ENCODE data around the gene PRKG1. TPM values are rescaled to one million over a fixed set of nuclear protein-coding genes. Genes with fewer than 3 reads are reported as not detected.

The PRKG1 gene
- total and polyA plus RNA-seq, 7 experiments from 2014 or later, result 0.19 TPM; not detected in 6

DNA sequence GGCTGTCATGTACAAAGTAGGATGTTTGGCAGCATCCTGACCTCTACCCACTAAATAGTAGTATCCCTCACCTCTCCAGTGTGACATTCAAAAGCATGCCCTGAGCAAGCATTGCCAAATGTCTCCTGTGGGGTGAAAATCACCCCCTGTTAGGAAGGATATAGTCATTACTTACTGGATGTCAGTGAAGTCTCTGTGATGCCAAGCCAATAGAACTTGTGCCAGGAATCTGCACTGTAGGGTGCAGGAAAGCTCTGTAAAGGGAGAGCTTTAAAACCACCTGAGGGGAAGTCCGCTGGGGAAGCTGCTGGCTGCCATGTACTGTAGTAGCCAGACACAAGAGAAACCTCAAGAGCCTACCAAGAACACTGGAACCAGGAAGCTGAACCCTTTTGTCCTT lies 1069.1 kb downstream of the PRKG1 start:
- H3K36me3 ChIP-seq (ENCODE audit: control insufficient read depth in 2 of 3, insufficient read depth in 3 of 3, low read length in 3 of 3), result no peaks in the 10 kb centered on the region
- Mint-ChIP-seq H3K27ac (no peak overlapping the region), H3K36me3 (no peaks in the 10 kb centered on the region), H3K27me3 (peaks cover 0 to 5% (median 0%) of the 10 kb centered on the region in 5 donors), H3K9me3 (peaks cover 0 to 4% (median 0%) of the 10 kb centered on the region in 11 donors), H3K4me3 (no peak overlapping the region), H3K4me1 (no peaks in the 10 kb centered on the region)
- ChIA-PET CTCF (no interaction called here), POLR2A (no interaction called here)
- intact Hi-C loops (cut with micrococcal nuclease), result no loop called here
- no peak overlapping the region for H3K27ac ChIP-seq (ENCODE audit: low read depth, low read length)
- H3K4me3 ChIP-seq (ENCODE audit: low read length), result no peak overlapping the region
- DNase-seq, result no peak
- no peaks in the 10 kb centered on the region for H3K27me3 ChIP-seq (ENCODE audit: control insufficient read depth in 2 of 2, insufficient read depth in 2 of 2, low read length in 2 of 2)
- no peak for ATAC-seq
- no peaks in the 10 kb centered on the region for H3K4me1 ChIP-seq (ENCODE audit: control insufficient read depth in 2 of 2, insufficient read depth in 2 of 2, low read length in 2 of 2)
- no peaks in the 10 kb centered on the region for H3K9me3 ChIP-seq (ENCODE audit: control insufficient read depth in 2 of 3, low read length in 3 of 3)

DNA sequence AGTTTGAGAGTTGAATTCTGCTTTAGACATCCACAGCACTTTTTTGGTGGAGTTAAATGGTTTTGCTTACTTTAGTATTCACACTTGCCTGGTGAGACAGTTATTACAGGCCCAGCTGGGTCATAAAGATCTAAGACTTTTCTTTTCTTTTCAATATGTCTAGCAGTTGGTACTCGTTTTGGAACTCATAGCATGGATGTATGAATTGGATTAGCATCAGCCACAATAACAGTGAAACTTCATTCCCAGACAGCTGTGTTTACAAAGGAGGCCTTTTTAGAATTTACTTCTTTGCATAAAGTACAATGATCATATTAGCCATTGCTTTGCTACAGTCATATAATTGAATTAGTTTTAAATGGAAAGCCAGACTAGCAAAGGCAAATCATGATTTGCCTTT lies 1071.3 kb downstream of the PRKG1 start:
- intact Hi-C loops (cut with micrococcal nuclease), result no loop called here
- H3K36me3 ChIP-seq (ENCODE audit: control insufficient read depth in 2 of 3, insufficient read depth in 3 of 3, low read length in 3 of 3), result no peaks in the 10 kb centered on the region
- H3K4me3 ChIP-seq (ENCODE audit: low read length), result no peak overlapping the region
- DNase-seq, result no peak
- CTCF ChIA-PET, result no interaction called here
- no peaks in the 10 kb centered on the region for H3K9me3 ChIP-seq (ENCODE audit: control insufficient read depth in 2 of 3, low read length in 3 of 3)
- peaks cover 0 to 5% (median 0%) of the 10 kb centered on the region in 5 donors for H3K27me3 Mint-ChIP-seq
- H3K36me3 Mint-ChIP-seq, result no peaks in the 10 kb centered on the region
- no peaks in the 10 kb centered on the region for H3K4me1 ChIP-seq (ENCODE audit: control insufficient read depth in 2 of 2, insufficient read depth in 2 of 2, low read length in 2 of 2)
- no peak overlapping the region for H3K27ac Mint-ChIP-seq
- POLR2A ChIA-PET, result no interaction called here
- no peak for ATAC-seq
- H3K4me3 Mint-ChIP-seq, result no peak overlapping the region
- H3K9me3 Mint-ChIP-seq, result peaks cover 0 to 5% (median 0%) of the 10 kb centered on the region in 11 donors
- H3K27me3 ChIP-seq (ENCODE audit: control insufficient read depth in 2 of 2, insufficient read depth in 2 of 2, low read length in 2 of 2), result no peaks in the 10 kb centered on the region
- no peak overlapping the region for H3K27ac ChIP-seq (ENCODE audit: low read depth, low read length)
- no peaks in the 10 kb centered on the region for H3K4me1 Mint-ChIP-seq

DNA sequence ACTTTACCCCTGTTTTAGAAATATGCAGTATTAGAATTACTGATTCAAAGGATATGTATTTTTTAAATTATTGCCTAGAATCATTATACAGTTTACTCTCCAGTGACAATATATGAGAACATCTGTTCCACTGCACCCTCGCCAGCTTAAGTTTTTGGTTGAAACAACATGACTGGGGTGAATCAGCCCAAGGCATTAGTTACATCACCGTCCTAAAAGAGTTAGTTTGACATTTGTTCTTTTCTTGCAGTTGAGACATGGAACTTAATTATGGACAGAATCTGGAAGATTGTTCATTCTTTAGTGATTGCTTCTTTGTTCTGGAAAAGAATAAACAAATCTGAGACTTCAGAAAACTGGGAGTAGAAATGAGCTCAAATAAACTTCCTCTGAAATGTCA lies 1072.5 kb downstream of the PRKG1 start:
- intact Hi-C loops (cut with micrococcal nuclease), result no loop called here
- Mint-ChIP-seq H3K27me3 (peaks cover 0 to 5% (median 0%) of the 10 kb centered on the region in 5 donors), H3K36me3 (no peaks in the 10 kb centered on the region), H3K9me3 (peaks cover 0 to 5% (median 0%) of the 10 kb centered on the region in 11 donors), H3K4me3 (no peak overlapping the region), H3K27ac (no peak overlapping the region), H3K4me1 (no peaks in the 10 kb centered on the region)
- no peaks in the 10 kb centered on the region for H3K4me1 ChIP-seq (ENCODE audit: control insufficient read depth in 2 of 2, insufficient read depth in 2 of 2, low read length in 2 of 2)
- ChIA-PET CTCF (no interaction called here), POLR2A (no interaction called here)
- no peak for ATAC-seq
- no peaks in the 10 kb centered on the region for H3K9me3 ChIP-seq (ENCODE audit: control insufficient read depth in 2 of 3, low read length in 3 of 3)
- H3K36me3 ChIP-seq (ENCODE audit: control insufficient read depth in 2 of 3, insufficient read depth in 3 of 3, low read length in 3 of 3), result no peaks in the 10 kb centered on the region
- H3K27ac ChIP-seq (ENCODE audit: low read depth, low read length), result no peak overlapping the region
- DNase-seq, result no peak
- no peaks in the 10 kb centered on the region for H3K27me3 ChIP-seq (ENCODE audit: control insufficient read depth in 2 of 2, insufficient read depth in 2 of 2, low read length in 2 of 2)
- no peak overlapping the region for H3K4me3 ChIP-seq (ENCODE audit: low read length)

DNA sequence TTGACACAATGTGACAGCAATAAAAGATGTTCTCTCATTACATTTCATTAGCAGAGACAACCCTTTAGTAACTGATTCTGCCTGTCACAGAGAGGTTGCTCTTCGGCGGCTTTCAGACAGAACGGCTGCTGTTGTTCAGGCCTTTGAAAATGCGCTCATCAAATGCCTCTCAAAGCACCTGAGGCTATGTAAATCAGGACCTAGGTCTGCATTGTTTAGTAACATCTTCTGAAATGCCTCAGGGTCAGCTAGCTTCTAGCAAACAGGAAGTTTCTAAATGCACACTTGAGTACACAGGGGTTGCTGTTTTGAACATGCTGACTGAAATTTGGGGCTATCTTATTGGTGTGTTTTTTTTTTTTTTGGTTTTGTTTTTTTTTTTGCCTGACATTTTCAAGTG lies 1096.5 kb downstream of the PRKG1 start:
- Histone ChIP-seq H3K4me1 (ENCODE audit: control insufficient read depth in 2 of 2, insufficient read depth in 2 of 2, low read length in 2 of 2) (no peaks in the 10 kb centered on the region), H3K27ac (ENCODE audit: low read depth, low read length) (no peak overlapping the region), H3K27me3 (ENCODE audit: control insufficient read depth in 2 of 2, insufficient read depth in 2 of 2, low read length in 2 of 2) (no peaks in the 10 kb centered on the region), H3K36me3 (ENCODE audit: control insufficient read depth in 2 of 3, insufficient read depth in 3 of 3, low read length in 3 of 3) (no peaks in the 10 kb centered on the region), H3K9me3 (ENCODE audit: control insufficient read depth in 2 of 3, low read length in 3 of 3) (no peaks in the 10 kb centered on the region), H3K4me3 (ENCODE audit: low read length) (no peak overlapping the region)
- Mint-ChIP-seq H3K4me3 (no peak overlapping the region), H3K27ac (no peak overlapping the region), H3K36me3 (no peaks in the 10 kb centered on the region), H3K4me1 (no peaks in the 10 kb centered on the region), H3K27me3 (no peaks in the 10 kb centered on the region), H3K9me3 (peaks cover 0 to 10% (median 3%) of the 10 kb centered on the region in 11 donors)
- ATAC-seq (no peak), DNase-seq (no peak)
- intact Hi-C loops (cut with micrococcal nuclease), result no loop called here
- POLR2A ChIA-PET, result no interaction called here
- CTCF ChIA-PET, result no interaction called here

DNA sequence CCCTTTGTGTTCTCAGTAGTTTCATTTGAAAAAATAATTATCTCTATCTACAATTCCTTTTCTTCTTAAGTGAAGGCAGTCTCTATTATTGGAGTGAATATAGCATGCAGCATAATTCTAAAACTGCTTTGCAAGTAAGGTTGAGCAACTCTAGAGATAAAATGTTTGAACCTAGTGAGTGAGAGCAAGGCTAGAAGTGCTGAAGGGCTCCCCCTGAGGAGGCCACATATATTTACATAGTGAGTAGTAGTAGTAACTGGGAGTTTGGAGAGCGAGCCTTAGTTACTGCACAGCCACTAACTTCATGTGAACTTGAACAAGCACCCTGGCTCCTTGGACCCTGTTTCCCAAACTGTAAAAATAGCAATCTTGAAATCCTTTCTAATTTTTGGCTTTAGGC lies 1098.3 kb downstream of the PRKG1 start:
- CTCF ChIA-PET, result no interaction called here
- intact Hi-C loops (cut with micrococcal nuclease), result no loop called here
- Mint-ChIP-seq H3K4me1 (no peaks in the 10 kb centered on the region), H3K9me3 (peaks cover 0 to 14% (median 4%) of the 10 kb centered on the region in 11 donors), H3K27ac (no peak overlapping the region), H3K36me3 (no peaks in the 10 kb centered on the region), H3K27me3 (no peaks in the 10 kb centered on the region), H3K4me3 (no peak overlapping the region)
- no peak overlapping the region for H3K27ac ChIP-seq (ENCODE audit: low read depth, low read length)
- no peak overlapping the region for H3K4me3 ChIP-seq (ENCODE audit: low read length)
- no peaks in the 10 kb centered on the region for H3K27me3 ChIP-seq (ENCODE audit: control insufficient read depth in 2 of 2, insufficient read depth in 2 of 2, low read length in 2 of 2)
- H3K36me3 ChIP-seq (ENCODE audit: control insufficient read depth in 2 of 3, insufficient read depth in 3 of 3, low read length in 3 of 3), result no peaks in the 10 kb centered on the region
- ATAC-seq (no peak), DNase-seq (no peak)
- no peaks in the 10 kb centered on the region for H3K4me1 ChIP-seq (ENCODE audit: control insufficient read depth in 2 of 2, insufficient read depth in 2 of 2, low read length in 2 of 2)
- no peaks in the 10 kb centered on the region for H3K9me3 ChIP-seq (ENCODE audit: control insufficient read depth in 2 of 3, low read length in 3 of 3)
- POLR2A ChIA-PET, result no interaction called here

DNA sequence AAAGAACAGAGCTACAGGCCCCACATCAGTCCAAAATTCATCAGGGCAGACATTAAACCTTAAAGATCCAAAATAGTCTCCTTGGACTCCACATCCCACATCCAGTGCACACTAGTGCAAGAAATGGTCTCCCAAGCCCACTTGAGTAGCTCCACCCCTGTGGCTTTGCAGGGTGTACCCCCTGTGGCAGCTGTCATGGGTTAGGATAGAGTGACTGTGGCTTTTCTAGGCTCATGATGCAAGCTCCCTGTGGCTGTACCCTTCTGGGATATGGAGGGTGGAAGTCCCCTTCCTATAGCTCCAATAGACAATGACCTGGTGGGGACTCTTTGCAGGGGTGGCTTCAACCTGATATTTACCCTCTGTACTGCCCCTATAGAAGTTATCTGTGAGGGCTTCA lies 1111.0 kb downstream of the PRKG1 start:
- no peaks in the 10 kb centered on the region for H3K36me3 ChIP-seq (ENCODE audit: control insufficient read depth in 2 of 3, insufficient read depth in 3 of 3, low read length in 3 of 3)
- peaks cover 0 to 7% (median 3%) of the 10 kb centered on the region in 11 donors for H3K9me3 Mint-ChIP-seq
- H3K27ac Mint-ChIP-seq, result no peak overlapping the region
- ATAC-seq (no peak), DNase-seq (no peak)
- no peak overlapping the region for H3K4me3 ChIP-seq (ENCODE audit: low read length)
- no peak overlapping the region for H3K27ac ChIP-seq (ENCODE audit: low read depth, low read length)
- no peaks in the 10 kb centered on the region for H3K4me1 ChIP-seq (ENCODE audit: control insufficient read depth in 2 of 2, insufficient read depth in 2 of 2, low read length in 2 of 2)
- intact Hi-C loops (cut with micrococcal nuclease), result no loop called here
- H3K9me3 ChIP-seq (ENCODE audit: control insufficient read depth in 2 of 3, low read length in 3 of 3), result no peaks in the 10 kb centered on the region
- no peaks in the 10 kb centered on the region for H3K27me3 ChIP-seq (ENCODE audit: control insufficient read depth in 2 of 2, insufficient read depth in 2 of 2, low read length in 2 of 2)
- POLR2A ChIA-PET, result no interaction called here
- CTCF ChIA-PET, result no interaction called here
- no peaks in the 10 kb centered on the region for H3K4me1 Mint-ChIP-seq
- H3K36me3 Mint-ChIP-seq, result no peaks in the 10 kb centered on the region
- no peak overlapping the region for H3K4me3 Mint-ChIP-seq
- H3K27me3 Mint-ChIP-seq, result peaks cover 0 to 5% (median 0%) of the 10 kb centered on the region in 5 donors

DNA sequence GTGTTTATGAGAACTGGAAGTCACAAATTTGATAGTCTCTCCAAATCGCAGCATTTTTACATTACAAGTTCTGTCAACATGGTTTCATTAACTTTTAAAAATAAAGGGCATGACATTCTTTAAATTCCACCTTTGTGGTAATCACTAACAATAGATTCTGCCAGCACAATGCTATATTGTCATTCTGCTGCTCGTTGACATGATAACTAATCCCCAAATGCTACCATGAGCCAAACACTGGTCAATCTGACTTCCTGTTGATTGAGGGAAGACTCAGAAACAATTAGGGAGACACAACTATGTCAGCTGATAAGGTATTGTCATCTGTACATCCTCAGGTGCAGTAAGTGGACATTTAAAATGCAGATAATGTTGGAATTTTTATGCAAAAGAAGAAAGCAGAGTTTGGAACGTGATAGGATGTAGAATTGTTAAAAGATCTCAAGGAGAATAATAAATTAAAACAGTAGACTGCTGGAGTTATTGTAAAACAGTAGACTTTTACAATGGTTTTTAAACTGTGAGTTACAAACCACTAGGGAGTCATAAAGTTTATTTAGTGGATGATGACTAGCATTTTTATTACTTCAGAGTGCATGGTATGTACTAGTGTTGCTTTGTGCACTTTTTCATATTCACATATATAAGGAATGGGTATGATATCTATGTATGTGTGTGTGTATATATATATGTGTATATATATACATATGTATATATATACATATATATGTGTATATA lies 1113.4 kb downstream of the PRKG1 start:
- Histone ChIP-seq H3K9me3 (ENCODE audit: control insufficient read depth in 2 of 3, low read length in 3 of 3) (no peaks in the 10 kb centered on the region), H3K4me1 (ENCODE audit: control insufficient read depth in 2 of 2, insufficient read depth in 2 of 2, low read length in 2 of 2) (no peaks in the 10 kb centered on the region), H3K4me3 (ENCODE audit: low read length) (no peak overlapping the region), H3K36me3 (ENCODE audit: control insufficient read depth in 2 of 3, insufficient read depth in 3 of 3, low read length in 3 of 3) (no peaks in the 10 kb centered on the region), H3K27me3 (ENCODE audit: control insufficient read depth in 2 of 2, insufficient read depth in 2 of 2, low read length in 2 of 2) (no peaks in the 10 kb centered on the region), H3K27ac (ENCODE audit: low read depth, low read length) (no peak overlapping the region)
- Mint-ChIP-seq H3K4me3 (no peak overlapping the region), H3K27ac (no peak overlapping the region), H3K36me3 (no peaks in the 10 kb centered on the region), H3K9me3 (peaks cover 0 to 3% (median 0%) of the 10 kb centered on the region in 11 donors), H3K4me1 (no peaks in the 10 kb centered on the region), H3K27me3 (peaks cover 0 to 5% (median 0%) of the 10 kb centered on the region in 5 donors)
- intact Hi-C loops (cut with micrococcal nuclease), result no loop called here
- ATAC-seq (no peak), DNase-seq (no peak)
- POLR2A ChIA-PET, result no interaction called here
- CTCF ChIA-PET, result no interaction called here

Measured in naive thymus-derived CD4-positive, alpha-beta T cell (primary cell).